ENCODE measurements around the gene SMPD2.

SMPD2 gene

GRCh38 chr6:109443425-109443950, 3.0 kb downstream of the SMPD2 start:
- no peaks in the 10 kb centered on the region for H3K36me3 ChIP-seq (ENCODE audit: insufficient read depth)
- no peak for TF ChIP-seq CTCF (conservative IDR thresholded peaks at IDR 0.05; ENCODE audit: low read depth, low read length)
- H2AFZ ChIP-seq (ENCODE audit: low read depth) = no peak overlapping the region
- H3K4me1 ChIP-seq (ENCODE audit: low read depth, poor library complexity, severe bottlenecking) = no peaks in the 10 kb centered on the region
- H3K9ac ChIP-seq = no peak overlapping the region
- H3K27me3 ChIP-seq (ENCODE audit: insufficient read depth, low read depth) = no peaks in the 10 kb centered on the region
- H3K27ac ChIP-seq = no peak overlapping the region
- no peak overlapping the region for H3K4me2 ChIP-seq
- H3K79me2 ChIP-seq (ENCODE audit: insufficient read depth, low read depth) = no peaks in the 10 kb centered on the region
- H3K4me3 ChIP-seq (IDR thresholded peaks at IDR 0.05; ENCODE audit: insufficient read depth, low read depth, low read length) = no peak overlapping the region
- H4K20me1 ChIP-seq (ENCODE audit: insufficient read depth) = no peaks in the 10 kb centered on the region

- Histone ChIP-seq H3K9ac (no peak overlapping the region), H3K4me1 (ENCODE audit: low read depth, poor library complexity, severe bottlenecking) (no peaks in the 10 kb centered on the region), H3K79me2 (ENCODE audit: insufficient read depth, low read depth) (no peaks in the 10 kb centered on the region), H3K27me3 (ENCODE audit: insufficient read depth, low read depth) (no peaks in the 10 kb centered on the region), H2AFZ (ENCODE audit: low read depth) (no peak overlapping the region), H3K36me3 (ENCODE audit: insufficient read depth) (no peaks in the 10 kb centered on the region), H4K20me1 (ENCODE audit: insufficient read depth) (no peaks in the 10 kb centered on the region), H3K27ac (no peak overlapping the region), H3K4me3 (IDR thresholded peaks at IDR 0.05; ENCODE audit: insufficient read depth, low read depth, low read length) (no peak overlapping the region), H3K4me2 (no peak overlapping the region)
- no peak for TF ChIP-seq CTCF (conservative IDR thresholded peaks at IDR 0.05; ENCODE audit: low read depth, low read length)
Measured at GRCh38 chr6:109445382-109445781, 4.9 kb downstream of the SMPD2 start.

- H3K4me1 ChIP-seq (ENCODE audit: low read depth, poor library complexity, severe bottlenecking) = no peaks in the 10 kb centered on the region
- no peaks in the 10 kb centered on the region for H3K79me2 ChIP-seq (ENCODE audit: insufficient read depth, low read depth)
- no peaks in the 10 kb centered on the region for H3K36me3 ChIP-seq (ENCODE audit: insufficient read depth)
- H3K4me2 ChIP-seq = no peak overlapping the region
- no peaks in the 10 kb centered on the region for H4K20me1 ChIP-seq (ENCODE audit: insufficient read depth)
- H3K4me3 ChIP-seq (IDR thresholded peaks at IDR 0.05; ENCODE audit: insufficient read depth, low read depth, low read length) = no peak overlapping the region
- TF ChIP-seq CTCF (conservative IDR thresholded peaks at IDR 0.05; ENCODE audit: low read depth, low read length) = no peak
- H3K27ac ChIP-seq = no peak overlapping the region
- no peaks in the 10 kb centered on the region for H3K27me3 ChIP-seq (ENCODE audit: insufficient read depth, low read depth)
- H3K9ac ChIP-seq = no peak overlapping the region
- no peak overlapping the region for H2AFZ ChIP-seq (ENCODE audit: low read depth)
Measured at GRCh38 chr6:109446072-109446471, 5.5 kb downstream of the SMPD2 start.

- H4K20me1 ChIP-seq (ENCODE audit: insufficient read depth) = no peaks in the 10 kb centered on the region
- H3K27ac ChIP-seq = no peak overlapping the region
- H3K9ac ChIP-seq = no peak overlapping the region
- no peak overlapping the region for H2AFZ ChIP-seq (ENCODE audit: low read depth)
- H3K79me2 ChIP-seq (ENCODE audit: insufficient read depth, low read depth) = no peaks in the 10 kb centered on the region
- no peaks in the 10 kb centered on the region for H3K4me1 ChIP-seq (ENCODE audit: low read depth, poor library complexity, severe bottlenecking)
- H3K27me3 ChIP-seq (ENCODE audit: insufficient read depth, low read depth) = no peaks in the 10 kb centered on the region
- H3K36me3 ChIP-seq (ENCODE audit: insufficient read depth) = no peaks in the 10 kb centered on the region
- TF ChIP-seq CTCF (conservative IDR thresholded peaks at IDR 0.05; ENCODE audit: low read depth, low read length) = no peak
- no peak overlapping the region for H3K4me2 ChIP-seq
- no peak overlapping the region for H3K4me3 ChIP-seq (IDR thresholded peaks at IDR 0.05; ENCODE audit: insufficient read depth, low read depth, low read length)
Measured at GRCh38 chr6:109446541-109446940, 6.0 kb downstream of the SMPD2 start.

All from KMS-11 (cell line).